GM12878 (cell line): ENCODE data around the gene TMEM272. TPM values are rescaled to one million over a fixed set of nuclear protein-coding genes. Genes with fewer than 3 reads are reported as not detected.

Experiments
- ATAC-seq: fragments of 200-7000 bp; cut with Tn5 transposase; 3 replicates; pipeline ENCODE4 v1.9.1; 2020; ENCODE audit warnings: mild to moderate bottlenecking, moderate library complexity
- BruUV-seq: library from RNA; stranded (reverse); fragments of 400-500 nt; replicated peaks from 2 replicates; lab custom pipeline; 2021; lab: Mats Ljungman, UMichigan
- CTCF ChIA-PET: fragments of 300-600 bp; sonication (Branson Sonifier 250); formaldehyde crosslinking; extraction: SDS; loops from one replicate; lab custom pipeline; 2021; ENCODE audit warnings: inconsistent platforms; lab: Yijun Ruan, JAX
- POLR2A ChIA-PET: fragments of 350-600 bp; formaldehyde crosslinking; extraction: SDS; loops from one replicate; lab custom pipeline; 2021; ENCODE audit warnings: inconsistent platforms; lab: Charles Lee
- RAD21 ChIA-PET: fragments of 300-600 bp; sonication (Branson Sonifier 250); formaldehyde crosslinking; loops from one replicate; lab custom pipeline; 2023; ENCODE audit warnings: antibody characterized with exemption; ENCODE audit not compliant: unreplicated experiment; lab: Charles Lee
- SMC1A ChIA-PET: fragments of 300-600 bp; sonication (Branson Sonifier 250); formaldehyde crosslinking; loops from one replicate; lab custom pipeline; 2023; ENCODE audit not compliant: unreplicated experiment, uncharacterized antibody; lab: Charles Lee
- DNase-seq: peaks from one replicate; pipeline ENCODE4 v3.0.0-alpha.2; 2011; ENCODE audit warnings: low read depth, low spot score
- FAIRE-seq: peaks from 3 replicates; lab custom pipeline; 2011; peaks lifted over from hg19 to GRCh38; lab: Jason Lieb, UNC
- H2AFZ ChIP-seq: 2 replicates; pipeline ENCODE4 v1.6.0; 2011; ENCODE audit warnings: low read depth, low read length, control low read depth; ENCODE audit not compliant: control insufficient read depth
- H3K27ac ChIP-seq: 2 replicates; pipeline ENCODE4 v1.5.1; 2011; ENCODE audit warnings: control low read depth; ENCODE audit not compliant: control insufficient read depth, insufficient read depth
- H3K27me3 ChIP-seq, 2 experiments: replicated peaks in 1 of 2; 2 replicates each; pipeline versions ENCODE4 v1.6.0 to v1.6.1; 2011; ENCODE audit warnings: low read length in 1 of 2; ENCODE audit not compliant: control insufficient read depth in 2 of 2, insufficient read depth in 2 of 2
- H3K36me3 ChIP-seq, 2 experiments: 2 replicates each; pipeline ENCODE4 v1.5.1; 2011; ENCODE audit warnings: low read length in 1 of 2; ENCODE audit not compliant: control insufficient read depth in 2 of 2, insufficient read depth in 2 of 2
- H3K4me1 ChIP-seq: 2 replicates; pipeline ENCODE4 v1.6.1; 2011; ENCODE audit warnings: mild to moderate bottlenecking, low read length, moderate library complexity, mixed read lengths; ENCODE audit not compliant: control insufficient read depth, insufficient read depth
- H3K4me2 ChIP-seq: 2 replicates; pipeline ENCODE4 v1.6.0; 2011; ENCODE audit warnings: control low read depth; ENCODE audit not compliant: control insufficient read depth, insufficient read depth
- H3K4me3 ChIP-seq: fragments of 200-600 bp; sonication (generic); 2 replicates; pipeline ENCODE4 v1.5.1; 2016
- H3K79me2 ChIP-seq: 2 replicates; pipeline ENCODE4 v1.6.0; 2011; ENCODE audit warnings: low read length; ENCODE audit not compliant: control insufficient read depth, insufficient read depth
- H3K9ac ChIP-seq: 2 replicates; pipeline ENCODE4 v1.8.0; 2011; ENCODE audit warnings: low read length, control low read depth, mixed read lengths; ENCODE audit not compliant: control insufficient read depth, insufficient read depth
- H3K9me3 ChIP-seq: replicated peaks from 3 replicates; pipeline ENCODE4 v1.5.1; 2011; ENCODE audit warnings: mild to moderate bottlenecking, low read length; ENCODE audit not compliant: control insufficient read depth, insufficient read depth
- H4K20me1 ChIP-seq: 2 replicates; pipeline ENCODE4 v1.6.0; 2011; ENCODE audit not compliant: control insufficient read depth, insufficient read depth
- CREM ChIP-seq: IDR thresholded peaks from 2 replicates; pipeline ENCODE4 v1.6.1; 2014; ENCODE audit warnings: antibody characterized with exemption, low read depth
- ESRRA ChIP-seq: IDR thresholded peaks from 2 replicates; pipeline ENCODE4 v1.6.1; 2012; ENCODE audit warnings: mild to moderate bottlenecking, low read length, improper control_type of control experiment
- EZH2 ChIP-seq: IDR thresholded peaks from 2 replicates; pipeline ENCODE4 v1.6.1; 2012; ENCODE audit warnings: low read depth, mild to moderate bottlenecking, control low read depth, inconsistent platforms, low read length, borderline replicate concordance; ENCODE audit not compliant: control insufficient read depth
- GATAD2B ChIP-seq: fragments of 450-650 bp; conservative IDR thresholded peaks from 2 replicates; pipeline ENCODE4 v1.6.1; 2017; ENCODE audit warnings: low read depth, mild to moderate bottlenecking, moderate library complexity
- HCFC1 ChIP-seq: fragments of 150-350 bp; IDR thresholded peaks from 2 replicates; pipeline ENCODE4 v1.6.1; 2014; ENCODE audit warnings: low read length
- MEF2A ChIP-seq: IDR thresholded peaks from 2 replicates; pipeline ENCODE4 v1.6.1; 2011; ENCODE audit warnings: low read depth, mild to moderate bottlenecking, low read length, moderate library complexity; ENCODE audit not compliant: insufficient read depth
- MYC ChIP-seq: IDR thresholded peaks from 2 replicates; pipeline ENCODE4 v1.6.1; 2011; ENCODE audit warnings: mild to moderate bottlenecking, low read length, moderate library complexity, inconsistent platforms; ENCODE audit not compliant: insufficient read depth, insufficient replicate concordance, insufficient read length, severe bottlenecking
- NBN ChIP-seq: fragments of 450-650 bp; IDR thresholded peaks from 2 replicates; pipeline ENCODE4 v1.6.1; 2016
- NR2C1 ChIP-seq: fragments of 450-650 bp; IDR thresholded peaks from 2 replicates; pipeline ENCODE4 v1.6.1; 2017; ENCODE audit warnings: antibody characterized with exemption, mild to moderate bottlenecking, moderate library complexity
- SIX5 ChIP-seq: IDR thresholded peaks from 2 replicates; pipeline ENCODE4 v1.6.1; 2011; ENCODE audit warnings: mild to moderate bottlenecking, low read depth, low read length, moderate library complexity; ENCODE audit not compliant: severe bottlenecking
- SP1 ChIP-seq: IDR thresholded peaks from one replicate; pipeline ENCODE4 v1.6.1; 2011; ENCODE audit warnings: low read depth, low read length
- STAT1 ChIP-seq: fragments of 450-650 bp; conservative IDR thresholded peaks from 2 replicates; pipeline ENCODE4 v1.6.1; 2014; ENCODE audit warnings: antibody characterized with exemption, mild to moderate bottlenecking
- SUPT20H ChIP-seq: IDR thresholded peaks from 2 replicates; pipeline ENCODE4 v1.6.1; 2011; ENCODE audit warnings: low read depth, mild to moderate bottlenecking, low read length, moderate library complexity, borderline replicate concordance; ENCODE audit not compliant: control insufficient read depth
- ZZZ3 ChIP-seq: IDR thresholded peaks from 2 replicates; pipeline ENCODE4 v1.6.1; 2011; ENCODE audit warnings: low read depth; ENCODE audit not compliant: control insufficient read depth, insufficient read length
- WGBS: methylation state at CpG from one replicate; pipeline ENCODE4 v1.1.6; 2016; ENCODE audit warnings: low lambda C conversion rate; ENCODE audit not compliant: insufficient replicate concordance, insufficient coverage; ENCODE audit errors: missing lambda C conversion rate; 5-methylcytosine and 5-hydroxymethylcytosine counted together
- in situ Hi-C: fragments of 300-500 bp; cut with MboI; formaldehyde crosslinking; loops from 9 replicates; pipeline ENCODE4 v1.14.3; 2018; ENCODE audit warnings: mixed read lengths
- intact Hi-C: fragments of 100-400 bp; cut with micrococcal nuclease; formaldehyde crosslinking; loops from one replicate; pipeline ENCODE4 v1.14.2; 2022; ENCODE audit not compliant: unreplicated experiment
- polyA plus RNA-seq, 11 experiments: library from polyadenylated mRNA; depleted of rRNA in 4 of 11; unstranded in 6 of 11; stranded (reverse) in 5 of 11; fragments of >200 nt; fragmentation: Nextera tagmentation in 4 of 11; fragmentation: Illumina TruSeq in 1 of 11; extraction: Ambion mirVana in 4 of 11; extraction: Trizol in 1 of 11; gene quantifications; 1 replicate in 1 of 11; 2 replicates in 10 of 11; pipeline versions ENCODE4 v1.2.1 to v1.2.3, GENCODE V29; 2011 to 2016; ENCODE audit warnings: inconsistent platforms in 2 of 11, missing spikeins in 2 of 11, low read depth in 1 of 11
- total RNA-seq, 4 experiments: library from RNA; depleted of rRNA in 3 of 4; stranded (reverse); fragments of >200 nt in 3 of 4; fragmentation: Illumina TruSeq in 1 of 4; extraction: Trizol in 1 of 4; gene quantifications; 2 replicates each; pipeline versions ENCODE4 v1.2.1 to v1.2.3, GENCODE V29; 2013 to 2021
- TF ChIP-seq, protein P1 (sequence below): fragments of 450-650 bp; formaldehyde crosslinking; IDR thresholded peaks from 2 replicates; pipeline ENCODE4 v1.4.0; 2022; ENCODE audit warnings: mild to moderate bottlenecking, moderate library complexity
- TF ChIP-seq, protein P2 (sequence below): IDR thresholded peaks from 2 replicates; pipeline ENCODE4 v1.6.1; 2011; ENCODE audit warnings: low read depth, low read length, improper control_type of control experiment, borderline replicate concordance

The TMEM272 gene
- total and polyA plus RNA-seq, 10 of the 15 experiments (the other 5 are each of a cell fraction or from before 2014, with no cell fraction given), result 0.01 to 0.04 TPM; not detected in 8

DNA sequence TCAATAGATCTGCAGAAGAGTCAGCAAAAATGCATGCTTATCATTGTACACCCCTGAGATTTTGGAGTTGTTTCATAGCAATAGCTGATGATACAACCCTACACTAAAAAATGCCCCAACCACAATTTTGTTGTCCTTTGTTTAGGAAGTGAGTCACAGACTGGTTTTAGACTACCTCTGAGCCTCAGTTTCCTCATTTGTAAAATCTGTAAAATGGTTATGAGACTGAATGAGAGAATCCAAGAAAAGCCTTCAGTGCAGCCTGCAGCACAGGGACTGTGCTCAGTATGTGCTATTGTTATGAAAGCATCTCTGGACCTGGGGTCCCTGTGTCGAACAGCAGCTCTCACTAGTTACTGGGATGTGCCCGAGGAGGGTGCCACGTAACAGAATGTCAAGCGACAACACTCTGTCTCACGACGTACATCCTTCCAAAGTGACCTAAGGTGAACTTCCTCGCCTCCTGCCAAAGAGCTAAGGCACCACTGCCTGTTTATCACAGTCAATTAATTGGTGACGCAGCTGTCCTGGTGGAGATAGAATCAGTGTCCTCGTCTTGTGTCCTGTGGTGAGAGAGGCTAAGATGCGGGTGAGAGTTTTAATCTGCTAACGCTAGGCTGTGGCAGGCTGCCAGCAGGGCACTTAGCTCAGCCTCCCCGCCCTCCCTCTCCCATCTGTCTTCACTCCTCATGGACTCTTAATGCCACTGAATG is 59.1 kb downstream of the TMEM272 start (continued):
- TF ChIP-seq, protein P1, sequence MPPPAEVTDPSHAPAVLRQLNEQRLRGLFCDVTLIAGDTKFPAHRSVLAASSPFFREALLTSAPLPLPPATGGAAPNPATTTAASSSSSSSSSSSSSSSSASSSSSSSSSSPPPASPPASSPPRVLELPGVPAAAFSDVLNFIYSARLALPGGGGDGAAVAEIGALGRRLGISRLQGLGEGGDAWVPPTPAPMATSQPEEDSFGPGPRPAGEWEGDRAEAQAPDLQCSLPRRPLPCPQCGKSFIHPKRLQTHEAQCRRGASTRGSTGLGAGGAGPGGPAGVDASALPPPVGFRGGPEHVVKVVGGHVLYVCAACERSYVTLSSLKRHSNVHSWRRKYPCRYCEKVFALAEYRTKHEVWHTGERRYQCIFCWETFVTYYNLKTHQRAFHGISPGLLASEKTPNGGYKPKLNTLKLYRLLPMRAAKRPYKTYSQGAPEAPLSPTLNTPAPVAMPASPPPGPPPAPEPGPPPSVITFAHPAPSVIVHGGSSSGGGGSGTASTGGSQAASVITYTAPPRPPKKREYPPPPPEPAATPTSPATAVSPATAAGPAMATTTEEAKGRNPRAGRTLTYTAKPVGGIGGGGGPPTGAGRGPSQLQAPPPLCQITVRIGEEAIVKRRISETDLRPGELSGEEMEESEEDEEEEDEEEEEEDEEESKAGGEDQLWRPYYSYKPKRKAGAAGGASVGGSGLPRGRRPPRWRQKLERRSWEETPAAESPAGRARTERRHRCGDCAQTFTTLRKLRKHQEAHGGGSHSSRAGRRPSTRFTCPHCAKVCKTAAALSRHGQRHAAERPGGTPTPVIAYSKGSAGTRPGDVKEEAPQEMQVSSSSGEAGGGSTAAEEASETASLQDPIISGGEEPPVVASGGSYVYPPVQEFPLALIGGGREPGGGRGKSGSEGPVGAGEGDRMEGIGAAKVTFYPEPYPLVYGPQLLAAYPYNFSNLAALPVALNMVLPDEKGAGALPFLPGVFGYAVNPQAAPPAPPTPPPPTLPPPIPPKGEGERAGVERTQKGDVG (CRISPR knock-in tag), result no peak
- TF ChIP-seq ZZZ3 (no peak), SUPT20H (no peak), ESRRA (no peak), CREM (no peak), SP1 (no peak), EZH2 (no peak), STAT1 (no peak)
- TF ChIP-seq, all 136 proteins: peak for 0

DNA sequence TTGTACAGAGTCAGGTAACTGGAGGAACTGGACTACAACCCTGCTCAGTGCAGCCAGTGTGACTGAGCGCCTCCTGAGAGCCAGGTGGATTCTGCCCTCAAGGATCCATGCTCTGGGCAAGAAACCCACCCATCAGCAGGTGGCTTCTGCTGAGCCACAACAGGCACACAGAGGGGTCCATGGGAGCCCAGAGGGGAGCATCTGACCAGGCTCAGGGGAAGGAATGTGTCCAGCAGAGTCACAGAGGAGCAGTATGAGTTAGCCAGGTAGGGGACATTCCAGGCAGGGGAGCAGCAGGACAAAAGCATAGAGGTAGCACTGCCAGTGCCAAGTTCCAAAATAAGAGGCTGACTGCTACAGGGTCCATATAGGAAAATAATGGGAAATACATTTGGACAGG is 60.9 kb downstream of the TMEM272 start:
- Histone ChIP-seq H3K9ac (no peak overlapping the region), H3K4me3 (no peak overlapping the region), H3K4me1 (peaks cover 5% of the 10 kb centered on the region; the same call in 1 of the 2 replicates), H2AFZ (no peak overlapping the region), H3K27me3 (no peaks in the 10 kb centered on the region), H4K20me1 (no peaks in the 10 kb centered on the region), H3K9me3 (no peaks in the 10 kb centered on the region), H3K79me2 (no peaks in the 10 kb centered on the region), H3K27ac (no peak overlapping the region), H3K4me2 (no peak overlapping the region), H3K36me3 (no peaks in the 10 kb centered on the region)
- SMC1A ChIA-PET, result no interaction called here
- RAD21 ChIA-PET, result no interaction called here
- WGBS, result 92% methylated on average over 1 of the region's 1 CpG
- TF ChIP-seq NR2C1 (no peak), GATAD2B (no peak), SIX5 (no peak), HCFC1 (no peak), MEF2A (no peak), NBN (no peak), MYC (no peak)
- TF ChIP-seq, protein P2, sequence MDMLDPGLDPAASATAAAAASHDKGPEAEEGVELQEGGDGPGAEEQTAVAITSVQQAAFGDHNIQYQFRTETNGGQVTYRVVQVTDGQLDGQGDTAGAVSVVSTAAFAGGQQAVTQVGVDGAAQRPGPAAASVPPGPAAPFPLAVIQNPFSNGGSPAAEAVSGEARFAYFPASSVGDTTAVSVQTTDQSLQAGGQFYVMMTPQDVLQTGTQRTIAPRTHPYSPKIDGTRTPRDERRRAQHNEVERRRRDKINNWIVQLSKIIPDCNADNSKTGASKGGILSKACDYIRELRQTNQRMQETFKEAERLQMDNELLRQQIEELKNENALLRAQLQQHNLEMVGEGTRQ, result no peak
- intact Hi-C loops (no loop called here), in situ Hi-C loops (no loop called here)
- no peak for ATAC-seq
- BruUV-seq, result no TSS peak
- DNase-seq, result no peak
- CTCF ChIA-PET, result interaction anchor here (1.4 to 3.5 kb wide), 2 partner anchors 19 to 20 kb away, joined by 3 to 12 read pairs; no protein-coding TSS in a partner anchor
- POLR2A ChIA-PET, result no interaction called here
- no peak for FAIRE-seq
